ENCODE data around the gene RAP1B.
A peak's percentile ranks its signal among the peaks of the same experiment; 100 is the strongest.

RAP1B gene

DNA sequence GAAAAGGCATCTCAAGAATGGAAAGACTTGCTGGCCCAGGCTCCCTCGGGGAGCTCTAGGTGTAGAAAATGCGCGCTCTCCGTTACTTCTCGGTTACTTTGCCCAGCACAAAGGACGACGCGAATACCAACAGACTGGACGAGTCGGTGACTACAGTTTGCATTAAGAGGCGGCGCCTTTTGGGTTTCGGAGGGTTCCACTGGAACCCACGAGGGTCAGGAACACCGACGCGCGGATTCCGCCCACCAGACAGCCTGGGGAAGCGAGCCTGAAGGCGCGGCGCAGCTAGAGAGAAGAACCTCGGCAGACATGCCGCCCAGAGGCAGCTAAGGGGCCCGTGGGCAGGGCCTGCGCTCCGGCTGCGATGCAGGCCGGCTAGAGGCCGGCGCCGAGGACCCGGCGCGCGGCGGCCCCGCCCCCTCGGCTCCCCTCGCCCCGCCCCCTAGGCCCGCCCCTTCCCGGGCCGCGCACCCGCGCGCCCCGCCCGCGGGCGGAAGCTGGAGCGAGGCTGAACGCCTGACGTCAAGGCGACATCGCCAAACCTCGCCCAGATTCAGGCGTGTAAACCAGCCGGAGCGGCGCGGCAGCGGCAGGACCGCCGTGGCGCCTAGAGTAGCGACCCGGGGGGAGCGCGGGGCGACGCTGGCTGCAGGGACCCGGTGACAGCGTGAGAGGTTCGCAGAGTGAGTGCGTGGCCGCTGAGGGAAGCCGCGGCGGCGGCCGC lies at the start of gene RAP1B:
TSS of gene RAP1B (plus strand) at position 530 of the 724 bp plus-strand sequence. CDS start 37,826 bp downstream, outside the sequence.
- in situ Hi-C loops (cut with MboI; ENCODE audit: low pct_unique_long_range_greater_than_20kb, low sequenced_read_pairs, unreplicated experiment), result loop anchor here (25.0 kb wide), 1 partner anchor 248 kb away; no protein-coding TSS in a partner anchor
- TF ChIP-seq, protein P1, sequence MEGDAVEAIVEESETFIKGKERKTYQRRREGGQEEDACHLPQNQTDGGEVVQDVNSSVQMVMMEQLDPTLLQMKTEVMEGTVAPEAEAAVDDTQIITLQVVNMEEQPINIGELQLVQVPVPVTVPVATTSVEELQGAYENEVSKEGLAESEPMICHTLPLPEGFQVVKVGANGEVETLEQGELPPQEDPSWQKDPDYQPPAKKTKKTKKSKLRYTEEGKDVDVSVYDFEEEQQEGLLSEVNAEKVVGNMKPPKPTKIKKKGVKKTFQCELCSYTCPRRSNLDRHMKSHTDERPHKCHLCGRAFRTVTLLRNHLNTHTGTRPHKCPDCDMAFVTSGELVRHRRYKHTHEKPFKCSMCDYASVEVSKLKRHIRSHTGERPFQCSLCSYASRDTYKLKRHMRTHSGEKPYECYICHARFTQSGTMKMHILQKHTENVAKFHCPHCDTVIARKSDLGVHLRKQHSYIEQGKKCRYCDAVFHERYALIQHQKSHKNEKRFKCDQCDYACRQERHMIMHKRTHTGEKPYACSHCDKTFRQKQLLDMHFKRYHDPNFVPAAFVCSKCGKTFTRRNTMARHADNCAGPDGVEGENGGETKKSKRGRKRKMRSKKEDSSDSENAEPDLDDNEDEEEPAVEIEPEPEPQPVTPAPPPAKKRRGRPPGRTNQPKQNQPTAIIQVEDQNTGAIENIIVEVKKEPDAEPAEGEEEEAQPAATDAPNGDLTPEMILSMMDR (IDR thresholded peaks at IDR 0.05; ENCODE audit: extremely low read depth, insufficient read depth, missing control alignments), result no peak

DNA sequence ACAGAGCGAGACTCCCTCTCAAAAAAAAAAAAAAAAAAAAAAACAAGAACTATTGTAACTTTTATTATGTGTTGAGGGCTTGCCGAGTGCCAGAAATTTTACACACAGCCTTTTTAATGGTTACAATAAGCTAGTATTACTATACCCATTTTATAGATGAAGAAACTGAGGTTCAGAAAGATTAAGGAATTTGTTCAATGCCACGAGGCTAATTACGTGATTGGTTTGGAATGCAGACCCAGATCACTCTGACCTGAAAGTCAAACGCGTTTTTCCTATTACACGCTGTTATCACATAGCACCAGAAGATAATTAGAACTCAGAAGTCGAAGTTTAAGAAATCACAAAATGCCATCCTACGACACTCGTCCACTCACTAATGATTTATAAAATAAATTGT lies 48.9 kb upstream of the RAP1B start:
- no peak for DNase-seq (ENCODE audit: low spot score)
- in situ Hi-C loops (cut with MboI; ENCODE audit: low pct_unique_long_range_greater_than_20kb, low sequenced_read_pairs, unreplicated experiment), result no loop called here
- TF ChIP-seq, protein P1 (IDR thresholded peaks at IDR 0.05; ENCODE audit: extremely low read depth, insufficient read depth, missing control alignments), result no peak

More for the DNA sequence above, at the start of gene RAP1B:
- DNase-seq (ENCODE audit: low spot score), result peak; percentile 96

DNA sequence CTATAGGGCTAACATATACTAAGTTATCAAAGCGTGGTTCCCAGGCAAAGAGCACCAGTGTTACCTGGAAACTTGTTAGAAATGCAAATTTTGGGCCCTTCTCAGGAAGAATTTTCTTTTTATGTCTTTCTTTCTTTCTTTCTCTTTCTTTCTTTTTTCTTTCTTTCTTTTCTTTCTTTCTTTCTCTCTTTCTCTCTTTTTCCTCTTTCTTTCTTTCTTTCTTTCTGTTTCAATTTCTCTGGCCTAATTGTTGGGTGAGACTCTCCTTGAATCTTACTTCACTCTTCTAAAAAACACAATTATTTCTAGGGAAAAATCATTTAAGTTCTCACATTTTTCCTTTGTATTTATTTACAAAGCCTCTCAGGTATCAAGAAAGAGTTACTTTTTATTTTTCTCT lies 46.5 kb upstream of the RAP1B start:
- in situ Hi-C loops (cut with MboI; ENCODE audit: low pct_unique_long_range_greater_than_20kb, low sequenced_read_pairs, unreplicated experiment), result no loop called here
- TF ChIP-seq, protein P1 (IDR thresholded peaks at IDR 0.05; ENCODE audit: extremely low read depth, insufficient read depth, missing control alignments), result no peak
- no peak for DNase-seq (ENCODE audit: low spot score)

DNA sequence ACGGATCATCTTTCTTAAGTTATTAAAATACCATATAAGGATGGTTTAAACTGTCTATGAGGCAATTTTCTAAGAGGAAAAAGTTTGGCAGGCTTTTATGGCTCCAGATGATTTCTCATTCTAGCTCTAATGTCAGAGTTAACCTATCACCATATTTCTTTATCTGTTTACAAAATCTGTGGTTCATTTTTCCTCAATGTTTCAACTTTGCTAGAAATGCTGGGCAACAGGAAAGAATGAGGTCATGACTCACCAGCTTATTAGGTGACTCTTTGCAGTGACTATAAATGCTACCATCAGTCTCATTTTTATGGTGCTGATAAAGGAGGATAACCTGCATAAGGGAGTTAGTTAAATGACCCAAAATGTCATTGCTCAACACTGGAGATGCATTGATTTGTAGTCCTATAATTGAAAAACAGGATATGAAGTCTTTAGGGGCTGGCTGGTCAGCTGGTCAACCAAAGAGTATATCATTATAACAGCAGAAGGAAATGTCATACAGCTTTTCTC lies 45.3 kb upstream of the RAP1B start:
- TF ChIP-seq, protein P1 (IDR thresholded peaks at IDR 0.05; ENCODE audit: extremely low read depth, insufficient read depth, missing control alignments), result no peak
- in situ Hi-C loops (cut with MboI; ENCODE audit: low pct_unique_long_range_greater_than_20kb, low sequenced_read_pairs, unreplicated experiment), result no loop called here
- no peak for DNase-seq (ENCODE audit: low spot score)

DNA sequence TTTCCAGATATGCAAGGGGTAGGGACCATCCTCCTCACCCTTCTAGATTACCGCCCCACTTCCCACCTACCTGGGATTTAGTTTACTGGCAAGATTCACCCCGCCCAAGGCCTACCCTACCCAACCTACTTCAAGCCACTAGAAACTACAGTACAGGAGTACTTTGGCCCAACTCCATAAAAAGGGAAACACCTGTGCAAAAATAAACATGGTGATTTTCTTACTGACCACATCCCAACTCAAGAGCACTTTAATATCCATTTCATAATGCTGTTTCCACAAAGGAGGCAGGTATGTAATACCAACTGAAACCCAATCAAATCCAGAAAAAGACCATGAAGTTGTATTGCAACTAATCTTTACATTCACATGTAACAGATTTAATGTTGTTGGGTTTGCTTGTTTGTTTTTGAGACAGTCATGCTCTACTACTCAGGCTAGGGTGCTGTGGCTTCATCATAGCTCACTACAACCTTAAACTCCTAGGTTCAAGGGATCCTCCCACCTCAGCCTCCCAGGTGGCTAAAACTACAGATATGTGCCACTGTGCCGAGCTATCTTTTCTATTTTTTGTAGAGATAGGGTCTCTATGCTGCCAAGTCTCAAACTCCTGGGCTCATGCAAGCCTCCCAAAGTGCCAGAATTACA lies 41.7 kb upstream of the RAP1B start:
- TF ChIP-seq, protein P1 (IDR thresholded peaks at IDR 0.05; ENCODE audit: extremely low read depth, insufficient read depth, missing control alignments), result no peak
- DNase-seq (ENCODE audit: low spot score), result no peak
- in situ Hi-C loops (cut with MboI; ENCODE audit: low pct_unique_long_range_greater_than_20kb, low sequenced_read_pairs, unreplicated experiment), result no loop called here

DNA sequence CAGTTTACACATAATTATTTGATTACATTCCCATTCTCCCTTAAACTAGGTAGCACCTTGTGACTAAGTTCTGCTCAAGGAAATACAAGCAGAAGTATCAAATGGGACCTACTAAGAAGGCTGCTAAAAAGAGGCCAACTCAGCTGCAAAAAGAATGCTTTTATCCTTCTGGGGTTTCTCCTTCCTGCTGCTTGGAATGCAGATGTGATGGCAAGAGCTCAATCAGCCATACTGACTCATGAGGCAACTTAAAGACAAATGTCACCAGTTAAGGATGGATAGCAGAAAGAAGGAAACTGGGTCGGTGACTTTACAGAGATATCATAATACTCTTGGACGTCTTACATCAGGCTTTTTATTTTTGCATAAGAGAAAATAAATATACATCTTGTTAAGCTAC lies 38.0 kb upstream of the RAP1B start:
- TF ChIP-seq, protein P1 (IDR thresholded peaks at IDR 0.05; ENCODE audit: extremely low read depth, insufficient read depth, missing control alignments), result no peak
- no peak for DNase-seq (ENCODE audit: low spot score)
- in situ Hi-C loops (cut with MboI; ENCODE audit: low pct_unique_long_range_greater_than_20kb, low sequenced_read_pairs, unreplicated experiment), result no loop called here

Measured in GM13977 (cell line).